Occipital lobe (tissue), 2 donors: ENCODE measurements around the gene LRGUK. TPM values are rescaled to one million over a fixed set of nuclear protein-coding genes. Genes with fewer than 3 reads are reported as not detected.
"Not testable (repeated sequence)": the region's sequence is repeated elsewhere in the genome, so short reads cannot be mapped to it uniquely, and the experiment has no call there.

Source experiments
- DNase-seq: peaks from one replicate; lab custom pipeline; 2025; lab: John Stamatoyannopoulos, UW
- total RNA-seq: library from RNA; depleted of rRNA; stranded (reverse); fragments of >200 nt; gene quantifications from one replicate; pipeline ENCODE4 v1.2.3, GENCODE V29; 2014

The LRGUK gene
- total RNA-seq, 1 donor from 2014 or later = 17.6 TPM

- no peak for DNase-seq
Observed at GRCh38 chr7:134184767-134185166, 57.6 kb downstream of the LRGUK start.

GRCh38 chr7:134186027-134186426 is 58.9 kb downstream of the LRGUK start:
- DNase-seq = no peak

GRCh38 chr7:134186801-134187200 is 59.7 kb downstream of the LRGUK start:
- DNase-seq = no peak

GRCh38 chr7:134187893-134188292 is 60.8 kb downstream of the LRGUK start:
- DNase-seq = no peak

GRCh38 chr7:134188311-134188710 is 61.2 kb downstream of the LRGUK start:
- DNase-seq = no peak

GRCh38 chr7:134189559-134189958 is 62.4 kb downstream of the LRGUK start:
- DNase-seq = no peak

- DNase-seq = no peak
Observed at GRCh38 chr7:134191876-134192275, 64.7 kb downstream of the LRGUK start.

- no peak for DNase-seq
Observed at GRCh38 chr7:134193240-134193639, 66.1 kb downstream of the LRGUK start.

- no peak for DNase-seq
Observed at GRCh38 chr7:134195252-134195651, 68.1 kb downstream of the LRGUK start.

GRCh38 chr7:134196439-134196838 is 69.3 kb downstream of the LRGUK start:
- DNase-seq = no peak

- DNase-seq = no peak
Observed at GRCh38 chr7:134197345-134197744, 70.2 kb downstream of the LRGUK start.

GRCh38 chr7:134200970-134201369 is 73.8 kb downstream of the LRGUK start:
- DNase-seq = no peak

- DNase-seq = no peak
Observed at GRCh38 chr7:134201569-134202261, 74.6 kb downstream of the LRGUK start.

GRCh38 chr7:134203186-134203889 is 76.2 kb downstream of the LRGUK start:
- DNase-seq = no peak

- no peak for DNase-seq
Observed at GRCh38 chr7:134209322-134210015, 82.3 kb downstream of the LRGUK start.

GRCh38 chr7:134210227-134210626 is 83.1 kb downstream of the LRGUK start:
- no peak for DNase-seq

GRCh38 chr7:134210976-134211663 is 84.0 kb downstream of the LRGUK start:
- no peak for DNase-seq

GRCh38 chr7:134211817-134212216 is 84.7 kb downstream of the LRGUK start:
- no peak for DNase-seq

GRCh38 chr7:134212576-134213546 is 85.7 kb downstream of the LRGUK start:
- no peak for DNase-seq

GRCh38 chr7:134220236-134220635 is 93.1 kb downstream of the LRGUK start:
- no peak for DNase-seq

- not testable (repeated sequence) for DNase-seq
Observed at GRCh38 chr7:134231296-134231695, 104.2 kb downstream of the LRGUK start.
